Measurements from ENCODE around the gene CCDC157.

GRCh38 chr22:30392661-30393321 lies 36.0 kb downstream of the CCDC157 start:
- TF ChIP-seq CTCF (IDR thresholded peaks at IDR 0.05) (no peak), POLR2A (IDR thresholded peaks at IDR 0.05) (no peak)
